HepG2 (cell line): ENCODE data around the gene TCEANC2. TPM values are rescaled to one million over a fixed set of nuclear protein-coding genes. Genes with fewer than 3 reads are reported as not detected.
A peak's percentile ranks its signal among the peaks of the same experiment; 100 is the strongest.

Experiments used
- EZH2 ChIP-seq: conservative IDR thresholded peaks from 2 replicates; pipeline ENCODE4 v1.6.1; 2012; ENCODE audit warnings: mild to moderate bottlenecking, low read depth, low read length, moderate library complexity
- GATAD1 ChIP-seq: IDR thresholded peaks from 2 replicates; pipeline ENCODE4 v1.6.1; 2016; ENCODE audit warnings: missing genetic modification reagents, missing compliant biosample characterization
- HINFP ChIP-seq: sonication (generic); formaldehyde crosslinking; IDR thresholded peaks from 2 replicates; pipeline ENCODE4 v1.4.0; 2020; ENCODE audit warnings: low read depth, mild to moderate bottlenecking, missing genetic modification reagents
- HMG20B ChIP-seq: conservative IDR thresholded peaks from 2 replicates; pipeline ENCODE4 v1.6.1; 2016; ENCODE audit warnings: missing genetic modification reagents, missing compliant biosample characterization
- MEIS2 ChIP-seq: sonication (generic); formaldehyde crosslinking; IDR thresholded peaks from 2 replicates; pipeline ENCODE4 v1.9.0; 2021; ENCODE audit warnings: mild to moderate bottlenecking, missing genetic modification reagents
- MXI1 ChIP-seq: IDR thresholded peaks from 3 replicates; pipeline ENCODE4 v1.6.1; 2012; ENCODE audit warnings: low read depth, low read length, inconsistent platforms, borderline replicate concordance
- RBFOX2 ChIP-seq: fragments of 200-400 bp; formaldehyde crosslinking; IDR thresholded peaks from 2 replicates; pipeline ENCODE4 v1.6.1; 2017; ENCODE audit warnings: low read depth, mild to moderate bottlenecking, low read length
- SMC3 ChIP-seq: IDR thresholded peaks from 2 replicates; pipeline ENCODE4 v1.6.1; 2011; ENCODE audit warnings: low read length, improper control_type of control experiment
- SOX13 ChIP-seq, 3 experiments: fragments of 450-650 bp in 1 of 3; sonication (generic) in 1 of 3; formaldehyde crosslinking in 1 of 3; IDR thresholded peaks in 2 of 3; conservative IDR thresholded peaks in 1 of 3; 2 replicates each; pipeline versions ENCODE4 v1.5.0 to v1.6.1; 2016 to 2020; ENCODE audit warnings: antibody characterized with exemption in 1 of 3, mild to moderate bottlenecking in 1 of 3, missing compliant biosample characterization in 1 of 3, missing genetic modification reagents in 1 of 3, moderate library complexity in 1 of 3
- TAF1 ChIP-seq: sonication (generic); formaldehyde crosslinking; IDR thresholded peaks from 2 replicates; pipeline ENCODE4 v1.4.0; 2020; ENCODE audit warnings: missing genetic modification reagents
- TEAD3 ChIP-seq: optimal IDR thresholded peaks from 2 replicates; pipeline ENCODE3; 2016; ENCODE audit warnings: borderline replicate concordance
- TRIM22 ChIP-seq: fragments of 450-650 bp; IDR thresholded peaks from 2 replicates; pipeline ENCODE4 v1.6.1; 2017
- ZBTB43 ChIP-seq: sonication (generic); formaldehyde crosslinking; conservative IDR thresholded peaks from 2 replicates; pipeline ENCODE4 v1.4.0; 2020; ENCODE audit warnings: missing genetic modification reagents
- ZNF136 ChIP-seq: sonication (generic); formaldehyde crosslinking; IDR thresholded peaks from 2 replicates; pipeline ENCODE4 v1.8.1; 2022; ENCODE audit warnings: low read depth, mild to moderate bottlenecking, moderate library complexity, missing genetic modification reagents
- ZNF350 ChIP-seq: sonication (generic); formaldehyde crosslinking; IDR thresholded peaks from 2 replicates; pipeline ENCODE4 v1.4.0; 2020; ENCODE audit warnings: mild to moderate bottlenecking, low read depth, missing genetic modification reagents, borderline replicate concordance
- ZNF609 ChIP-seq: sonication (generic); formaldehyde crosslinking; IDR thresholded peaks from 2 replicates; pipeline ENCODE4 v1.4.0; 2020; ENCODE audit warnings: mild to moderate bottlenecking, missing genetic modification reagents, borderline replicate concordance
- ZNF891 ChIP-seq: sonication (generic); formaldehyde crosslinking; IDR thresholded peaks from 2 replicates; pipeline ENCODE4 v1.5.0; 2020; ENCODE audit warnings: mild to moderate bottlenecking, missing genetic modification reagents
- polyA plus RNA-seq, 8 experiments: library from polyadenylated mRNA; depleted of rRNA in 3 of 8; stranded (reverse) in 7 of 8; unstranded in 1 of 8; fragments of >200 nt; fragmentation: Illumina TruSeq in 4 of 8; extraction: Trizol in 4 of 8; gene quantifications; 2 replicates each; pipeline versions ENCODE4 v1.2.1 to v1.2.3, GENCODE V29; 2011 to 2016; ENCODE audit warnings: low read depth in 4 of 8, missing spikeins in 1 of 8, mixed read lengths in 1 of 8; ENCODE audit not compliant: insufficient read depth in 1 of 8
- total RNA-seq, 5 experiments: library from RNA; depleted of rRNA; stranded (reverse); fragments of >200 nt; fragmentation: Illumina TruSeq; extraction: Trizol; gene quantifications; 2 replicates each; pipeline ENCODE4 v1.2.3, GENCODE V29; 2016; ENCODE audit warnings: low read depth in 1 of 5

The TCEANC2 gene
- total and polyA plus RNA-seq, 2 of the 13 experiments (the other 11 are each of a cell fraction or from before 2014, with no cell fraction given) = 3.8 to 5.0 TPM

- TF ChIP-seq ZNF609 (CRISPR knock-in tag) (peak; percentile 48; the same call in 1 of the 2 replicates), ZNF350 (CRISPR knock-in tag) (peak; percentile 53; the same call in 1 of the 2 replicates), TEAD3 (CRISPR knock-in tag) (peak; percentile 5), ZBTB43 (no peak), TAF1 (CRISPR knock-in tag) (no peak), HINFP (CRISPR knock-in tag) (0 out of 2 replicates have a peak, but pooled peaks have one; percentile 17), GATAD1 (CRISPR knock-in tag) (peak; percentile 51; the same call in 1 of the 2 replicates), MEIS2 (CRISPR knock-in tag) (0 out of 2 replicates have a peak, but pooled peaks have one; percentile 12), MXI1 (0 out of 3 replicates have a peak, but pooled peaks have one; percentile 8), SOX13 (IDR thresholded peaks at IDR 0.05) (peak; percentile 68), SOX13 (CRISPR knock-in tag; conservative IDR thresholded peaks at IDR 0.05 in 1 of 2, IDR thresholded peaks at IDR 0.05 in 1 of 2) (peak in 1 of 2 experiments; percentile 84; a peak in 2 of 4 replicates), EZH2 (no peak), ZNF136 (0 out of 2 replicates have a peak, but pooled peaks have one; percentile 33), RBFOX2 (0 out of 2 replicates have a peak, but pooled peaks have one; percentile 28), ZNF891 (CRISPR knock-in tag) (no peak), SMC3 (peak; percentile 30; the same call in 1 of the 2 replicates), TRIM22 (no peak), HMG20B (CRISPR knock-in tag) (peak; percentile 51; the same call in 1 of the 2 replicates)
Observed at GRCh38 chr1:54016343-54017282, 36.8 kb upstream of the TCEANC2 start (continued).
